Uterus (tissue), 4 donors: Measurements from ENCODE around the gene ZBTB17. TPM values are rescaled to one million over a fixed set of nuclear protein-coding genes. Genes with fewer than 3 reads are reported as not detected.
A peak's percentile ranks its signal among the peaks of the same experiment; 100 is the strongest.

Experiments
- DNase-seq, 2 donors: peaks; one replicate each; pipeline ENCODE4 v3.0.0-alpha.2; 2019 to 2020
- H3K27ac ChIP-seq, 2 donors: fragments of 200-600 bp; sonication (generic); 1 replicate in 1 of 2; 2 replicates in 1 of 2; pipeline ENCODE4 v1.5.1; 2016 to 2018
- H3K27me3 ChIP-seq, 2 donors: fragments of 200-600 bp; sonication (generic); one replicate each; pipeline ENCODE4 v1.5.1; 2018 to 2019; ENCODE audit warnings: control low read depth in 1 of 2
- H3K36me3 ChIP-seq, 2 donors: fragments of 200-600 bp; sonication (generic); one replicate each; pipeline ENCODE4 v1.5.1; 2019; ENCODE audit warnings: control low read depth in 1 of 2
- H3K4me1 ChIP-seq, 2 donors: fragments of 200-600 bp; sonication (generic); one replicate each; pipeline ENCODE4 v1.5.1; 2018 to 2019; ENCODE audit warnings: control low read depth in 1 of 2
- H3K4me3 ChIP-seq, 2 donors: fragments of 200-600 bp; sonication (generic); 1 replicate in 1 of 2; 2 replicates in 1 of 2; pipeline ENCODE4 v1.5.1; 2018 to 2019; ENCODE audit warnings: mild to moderate bottlenecking in 1 of 2
- H3K9me3 ChIP-seq, 2 donors: fragments of 200-600 bp; sonication (generic); one replicate each; pipeline ENCODE4 v1.5.1; 2019; ENCODE audit warnings: control low read depth in 1 of 2
- POLR2A ChIP-seq, 2 donors: fragments of 450-650 bp; IDR thresholded peaks; one replicate each; pipeline ENCODE4 v1.6.1; 2016; ENCODE audit warnings: antibody characterized with exemption in 2 of 2, mild to moderate bottlenecking in 1 of 2, moderate library complexity in 1 of 2
- intact Hi-C: fragments of 100-400 bp; cut with DNase I; formaldehyde crosslinking; loops from one replicate; pipeline ENCODE4 v1.15.1; 2023; ENCODE audit warnings: low total_unique reads
- total RNA-seq, 4 donors: library from RNA; depleted of rRNA in 3 of 4; stranded (reverse); fragments of >200 nt in 3 of 4; gene quantifications; one replicate each; pipeline versions ENCODE4 v1.1.0 to v1.2.4, GENCODE V29; 2014 to 2023
- TF ChIP-seq, protein P1 (sequence below), 4 experiments: fragments of 200-600 bp in 2 of 4; fragments of 450-650 bp in 2 of 4; sonication (generic) in 2 of 4; IDR thresholded peaks; one replicate each; pipeline ENCODE4 v1.5.1; 2016 to 2019; ENCODE audit warnings: antibody characterized with exemption in 4 of 4, mild to moderate bottlenecking in 2 of 4, moderate library complexity in 1 of 4
- donor health status: DM: yes; HTN: yes; CAD: no.

The ZBTB17 gene
- total RNA-seq, 4 donors from 2014 or later, result 21.3 to 120 (median 70.0) TPM

DNA sequence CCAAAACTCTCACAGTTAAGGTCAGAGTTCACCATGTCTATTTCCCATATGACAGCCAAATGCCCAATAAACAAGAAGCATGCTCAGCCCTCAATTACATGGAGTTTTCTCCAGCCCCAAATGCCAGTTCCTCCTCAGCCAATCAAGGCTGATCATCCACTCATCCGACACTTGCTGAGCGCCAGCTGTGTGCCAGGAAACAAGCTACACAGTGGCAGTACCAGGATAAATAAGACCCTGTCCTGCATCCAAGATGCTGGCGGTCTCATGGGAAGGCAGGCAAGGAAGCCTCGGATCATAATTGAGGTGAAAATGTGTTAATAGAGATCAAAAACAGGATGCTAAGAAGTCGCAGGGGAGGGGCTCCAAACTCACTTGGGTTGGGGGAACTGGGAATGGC, 7.7 kb downstream of the ZBTB17 start:
- Histone ChIP-seq H3K36me3 (no peaks in the 10 kb centered on the region), H3K4me3 (no peak overlapping the region), H3K27me3 (no peaks in the 10 kb centered on the region), H3K27ac (no peak overlapping the region), H3K4me1 (peaks cover 0 to 6% of the 10 kb centered on the region in 2 donors), H3K9me3 (no peaks in the 10 kb centered on the region)
- no peak for DNase-seq
- intact Hi-C loops, result no loop called here
- TF ChIP-seq, protein P1, sequence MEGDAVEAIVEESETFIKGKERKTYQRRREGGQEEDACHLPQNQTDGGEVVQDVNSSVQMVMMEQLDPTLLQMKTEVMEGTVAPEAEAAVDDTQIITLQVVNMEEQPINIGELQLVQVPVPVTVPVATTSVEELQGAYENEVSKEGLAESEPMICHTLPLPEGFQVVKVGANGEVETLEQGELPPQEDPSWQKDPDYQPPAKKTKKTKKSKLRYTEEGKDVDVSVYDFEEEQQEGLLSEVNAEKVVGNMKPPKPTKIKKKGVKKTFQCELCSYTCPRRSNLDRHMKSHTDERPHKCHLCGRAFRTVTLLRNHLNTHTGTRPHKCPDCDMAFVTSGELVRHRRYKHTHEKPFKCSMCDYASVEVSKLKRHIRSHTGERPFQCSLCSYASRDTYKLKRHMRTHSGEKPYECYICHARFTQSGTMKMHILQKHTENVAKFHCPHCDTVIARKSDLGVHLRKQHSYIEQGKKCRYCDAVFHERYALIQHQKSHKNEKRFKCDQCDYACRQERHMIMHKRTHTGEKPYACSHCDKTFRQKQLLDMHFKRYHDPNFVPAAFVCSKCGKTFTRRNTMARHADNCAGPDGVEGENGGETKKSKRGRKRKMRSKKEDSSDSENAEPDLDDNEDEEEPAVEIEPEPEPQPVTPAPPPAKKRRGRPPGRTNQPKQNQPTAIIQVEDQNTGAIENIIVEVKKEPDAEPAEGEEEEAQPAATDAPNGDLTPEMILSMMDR (IDR thresholded peaks at IDR 0.05), result no peak
- TF ChIP-seq POLR2A (IDR thresholded peaks at IDR 0.05), result no peak

DNA sequence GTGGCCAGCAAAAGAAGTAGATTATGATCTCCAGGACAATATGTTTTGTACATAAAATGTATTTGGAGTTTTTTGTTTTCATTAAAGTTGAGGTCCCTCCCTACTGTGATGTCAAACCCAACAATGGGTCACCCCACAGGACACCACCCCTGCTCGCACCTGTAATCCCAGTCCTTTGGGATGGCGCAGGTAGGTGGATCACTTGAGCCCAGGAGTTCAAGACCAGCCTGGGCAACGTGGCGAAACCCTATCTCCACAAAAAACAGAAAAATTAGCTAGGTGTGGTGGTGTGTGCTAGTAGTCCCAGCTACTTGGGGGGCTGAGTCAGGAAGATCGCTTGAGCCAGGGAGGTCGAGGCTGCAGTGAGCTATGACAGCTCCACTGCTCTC, 9.0 kb downstream of the ZBTB17 start:
- no peaks in the 10 kb centered on the region for H3K36me3 ChIP-seq
- no peak for DNase-seq
- intact Hi-C loops, result no loop called here
- no peaks in the 10 kb centered on the region for H3K9me3 ChIP-seq
- TF ChIP-seq POLR2A (IDR thresholded peaks at IDR 0.05), result no peak
- H3K4me1 ChIP-seq, result peaks cover 0 to 6% of the 10 kb centered on the region in 2 donors
- no peaks in the 10 kb centered on the region for H3K27me3 ChIP-seq
- no peak overlapping the region for H3K4me3 ChIP-seq
- H3K27ac ChIP-seq, result peak overlapping the region in 1 of 2 donors; percentile 53

DNA sequence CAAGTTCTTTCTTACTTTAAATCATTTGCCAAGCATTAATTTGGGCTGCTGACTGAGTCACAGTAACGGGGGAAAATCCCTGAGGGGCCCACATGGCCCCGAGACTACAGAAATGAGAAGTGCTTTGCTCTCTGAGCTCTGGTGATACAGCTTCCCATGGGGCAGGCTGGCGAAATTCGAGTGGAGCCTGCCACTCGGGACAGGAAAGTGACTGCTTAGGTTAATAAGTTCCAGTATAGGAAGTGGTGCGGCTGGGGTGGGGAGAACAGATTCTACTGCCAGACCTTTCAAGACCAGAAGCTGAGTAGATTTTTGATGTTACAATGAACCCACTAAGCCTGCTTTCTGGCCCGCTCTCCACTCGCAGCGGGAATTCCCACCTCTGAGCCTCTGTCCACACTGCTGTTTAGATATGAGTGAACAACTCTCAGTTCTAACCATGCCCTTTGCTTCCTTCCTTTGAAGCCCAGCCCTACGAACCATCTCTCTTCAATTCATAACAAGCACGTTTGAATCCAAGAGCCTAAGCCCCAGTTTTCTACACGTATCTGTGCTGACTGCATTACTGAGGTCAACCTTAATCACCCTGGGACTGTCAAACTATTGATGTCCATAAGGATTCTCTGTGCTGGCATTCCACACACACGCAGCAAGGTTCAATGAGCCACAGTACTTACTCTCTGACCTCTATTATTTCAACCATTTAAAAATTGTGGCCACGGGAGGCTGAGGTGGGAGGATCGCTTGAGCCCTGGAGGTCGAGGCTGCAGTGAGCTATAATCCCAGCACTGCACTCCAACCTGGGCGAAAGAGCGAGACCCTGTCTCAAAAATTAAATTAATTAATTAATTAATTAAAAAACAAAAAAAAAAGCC, 9.6 kb downstream of the ZBTB17 start:
- Histone ChIP-seq H3K4me3 (no peak overlapping the region), H3K4me1 (peaks cover 0 to 6% of the 10 kb centered on the region in 2 donors), H3K9me3 (no peaks in the 10 kb centered on the region), H3K27me3 (no peaks in the 10 kb centered on the region), H3K36me3 (no peaks in the 10 kb centered on the region), H3K27ac (peak overlapping the region; percentile 41 to 53)
- no peak for DNase-seq
- no peak for TF ChIP-seq POLR2A (IDR thresholded peaks at IDR 0.05)
- TF ChIP-seq, protein P1 (IDR thresholded peaks at IDR 0.05), result no peak
- intact Hi-C loops, result no loop called here

DNA sequence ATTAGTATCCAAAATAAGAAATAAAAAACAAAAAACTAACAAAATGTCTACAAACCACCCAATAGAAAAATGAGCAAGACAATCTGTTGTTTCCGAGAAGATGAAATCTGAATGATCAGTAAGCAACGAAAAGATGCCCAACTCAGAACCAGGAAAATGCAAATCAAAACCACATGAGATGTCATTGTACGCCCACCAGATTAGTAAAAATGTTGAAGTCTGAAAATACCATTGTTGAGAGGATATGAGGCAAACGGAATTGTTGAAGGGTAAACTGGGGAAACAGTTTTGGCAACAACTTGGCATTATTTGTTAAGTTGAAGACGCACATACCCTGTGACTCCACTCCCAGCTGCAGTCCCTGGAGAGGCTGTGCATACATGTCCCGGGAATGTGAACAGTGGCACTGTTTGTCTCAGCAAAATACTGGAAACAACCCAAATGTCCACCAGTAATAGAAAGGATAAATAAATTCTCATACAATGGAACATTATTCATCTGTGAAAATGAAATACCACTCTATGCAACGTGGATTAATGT, 10.6 kb downstream of the ZBTB17 start:
- Histone ChIP-seq H3K4me1 (peaks cover 0 to 6% of the 10 kb centered on the region in 2 donors), H3K36me3 (no peaks in the 10 kb centered on the region), H3K27ac (peak overlapping the region; percentile 41 to 53), H3K4me3 (no peak overlapping the region), H3K27me3 (no peaks in the 10 kb centered on the region), H3K9me3 (no peaks in the 10 kb centered on the region)
- TF ChIP-seq POLR2A (IDR thresholded peaks at IDR 0.05), result no peak
- TF ChIP-seq, protein P1 (IDR thresholded peaks at IDR 0.05), result no peak
- intact Hi-C loops, result no loop called here
- no peak for DNase-seq

DNA sequence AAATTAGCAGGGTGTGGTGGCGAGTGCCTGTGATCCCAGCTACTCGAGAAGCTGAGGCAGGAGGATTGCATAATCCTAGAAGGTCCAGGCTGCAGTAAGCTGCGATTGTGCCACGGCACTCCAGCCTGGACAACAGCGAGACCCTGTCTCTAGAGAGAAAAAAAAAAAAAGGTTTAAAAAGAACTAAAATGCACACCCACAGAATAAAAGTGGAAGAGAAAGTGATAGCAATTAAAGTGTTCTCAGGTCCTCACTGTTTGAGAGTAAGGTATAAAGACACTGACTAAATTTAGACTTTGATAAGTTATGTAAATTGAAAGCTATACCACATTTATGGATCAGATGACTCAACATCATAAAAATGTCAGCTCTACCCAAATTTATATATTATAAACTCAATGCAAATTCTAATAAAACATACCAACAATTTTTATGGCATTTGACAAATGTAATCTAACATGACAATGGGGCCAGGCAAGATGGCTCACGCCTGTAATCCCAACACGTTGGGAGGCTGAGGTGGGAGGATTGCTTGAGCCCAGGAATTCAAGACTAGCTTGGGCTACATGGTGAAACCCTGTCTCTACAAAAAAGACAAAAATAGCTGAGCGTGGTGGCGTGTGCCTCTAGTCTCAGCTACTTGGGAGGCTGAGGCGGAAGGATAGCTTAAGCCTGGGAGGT, 11.8 kb downstream of the ZBTB17 start:
- H3K36me3 ChIP-seq, result no peaks in the 10 kb centered on the region
- no peak overlapping the region for H3K4me3 ChIP-seq
- H3K27ac ChIP-seq, result no peak overlapping the region
- DNase-seq, result no peak
- no peaks in the 10 kb centered on the region for H3K27me3 ChIP-seq
- TF ChIP-seq, protein P1 (IDR thresholded peaks at IDR 0.05), result no peak
- TF ChIP-seq POLR2A (IDR thresholded peaks at IDR 0.05), result no peak
- no peaks in the 10 kb centered on the region for H3K9me3 ChIP-seq
- H3K4me1 ChIP-seq, result peaks cover 0 to 7% of the 10 kb centered on the region in 2 donors
- intact Hi-C loops, result no loop called here
